RWPE1 (cell line): ENCODE results near the gene DENND1A.

Experiments used
- CTCF ChIA-PET: fragments of 350-600 bp; sonication (Branson Sonifier 250); formaldehyde crosslinking; extraction: SDS; loops from one replicate; lab custom pipeline; 2021; lab: Yijun Ruan, JAX
- POLR2A ChIA-PET: fragments of 400-600 bp; formaldehyde crosslinking; extraction: SDS; loops from one replicate; lab custom pipeline; 2020; ENCODE audit warnings: antibody characterized with exemption; ENCODE audit not compliant: low non-redundant PET; lab: Yijun Ruan, JAX
- DNase-seq: peaks from one replicate; pipeline ENCODE4 v3.0.0; 2012; ENCODE audit warnings: low spot score
- H3K27ac ChIP-seq: fragments of 450-650 bp; 2 replicates; pipeline ENCODE4 v1.5.1; 2017
- CTCF ChIP-seq: fragments of 450-650 bp; conservative IDR thresholded peaks from 2 replicates; pipeline ENCODE4 v1.5.1; 2017; ENCODE audit warnings: low read depth, mild to moderate bottlenecking

DENND1A gene

GRCh38 chr9:123649909-123650308 lies 280.0 kb downstream of the DENND1A start:
- POLR2A ChIA-PET = no interaction called here
- DNase-seq = no peak
- no peak overlapping the region for H3K27ac ChIP-seq
- no peak for TF ChIP-seq CTCF
- CTCF ChIA-PET = no interaction called here

- TF ChIP-seq CTCF = no peak
- DNase-seq = no peak
- no peak overlapping the region for H3K27ac ChIP-seq
- CTCF ChIA-PET = interaction anchor here (0.6 kb wide), 1 partner anchor 119 kb away, joined by 3 read pairs; no protein-coding TSS in a partner anchor
- POLR2A ChIA-PET = no interaction called here
These were observed 282.8 kb downstream of the DENND1A start for GRCh38 chr9:123647145-123647544.

- no peak for TF ChIP-seq CTCF
- ChIA-PET CTCF (interaction anchor here (0.6 kb wide), 1 partner anchor 73 kb away, joined by 5 read pairs; no protein-coding TSS in a partner anchor), POLR2A (no interaction called here)
- no peak for DNase-seq
- H3K27ac ChIP-seq = no peak overlapping the region
These were observed 284.2 kb downstream of the DENND1A start for GRCh38 chr9:123645762-123646161.

- ChIA-PET POLR2A (no interaction called here), CTCF (interaction anchor here (0.7 kb wide), 1 partner anchor 676 kb away, joined by 3 read pairs; no protein-coding TSS in a partner anchor)
These were observed 284.8 kb downstream of the DENND1A start for GRCh38 chr9:123645126-123645525.

GRCh38 chr9:123643518-123643917 lies 286.4 kb downstream of the DENND1A start:
- no peak for TF ChIP-seq CTCF
- H3K27ac ChIP-seq = no peak overlapping the region
- ChIA-PET POLR2A (no interaction called here), CTCF (interaction anchor here (0.6 kb wide), 1 partner anchor 272 kb away, joined by 3 read pairs; no protein-coding TSS in a partner anchor)
- DNase-seq = no peak

More at GRCh38 chr9:123645126-123645525, 284.8 kb downstream of the DENND1A start:
- DNase-seq = no peak
- no peak for TF ChIP-seq CTCF
- no peak overlapping the region for H3K27ac ChIP-seq

GRCh38 chr9:123642291-123643278 lies 287.3 kb downstream of the DENND1A start:
- no peak for DNase-seq
- H3K27ac ChIP-seq = no peak overlapping the region
- ChIA-PET CTCF (no interaction called here), POLR2A (no interaction called here)
- no peak for TF ChIP-seq CTCF
